Mammary epithelial cell (primary cell): ENCODE measurements around the gene DDRGK1.

ENCODE experiments used
- EZH2 ChIP-seq: IDR thresholded peaks from 2 replicates; pipeline ENCODE4 v1.6.1; 2012; ENCODE audit warnings: low read length, inconsistent platforms, borderline replicate concordance
- TF ChIP-seq, protein P1 (sequence below), 2 donors: IDR thresholded peaks in 1 of 2; conservative IDR thresholded peaks in 1 of 2; 2 replicates each; pipeline ENCODE4 v1.5.1; 2011 to 2012; ENCODE audit warnings: inconsistent platforms in 2 of 2, low read length in 2 of 2, mild to moderate bottlenecking in 2 of 2, control low read depth in 1 of 2, low read depth in 1 of 2; ENCODE audit not compliant: insufficient read depth in 1 of 2; ENCODE audit errors: extremely low read depth in 1 of 2

DNA sequence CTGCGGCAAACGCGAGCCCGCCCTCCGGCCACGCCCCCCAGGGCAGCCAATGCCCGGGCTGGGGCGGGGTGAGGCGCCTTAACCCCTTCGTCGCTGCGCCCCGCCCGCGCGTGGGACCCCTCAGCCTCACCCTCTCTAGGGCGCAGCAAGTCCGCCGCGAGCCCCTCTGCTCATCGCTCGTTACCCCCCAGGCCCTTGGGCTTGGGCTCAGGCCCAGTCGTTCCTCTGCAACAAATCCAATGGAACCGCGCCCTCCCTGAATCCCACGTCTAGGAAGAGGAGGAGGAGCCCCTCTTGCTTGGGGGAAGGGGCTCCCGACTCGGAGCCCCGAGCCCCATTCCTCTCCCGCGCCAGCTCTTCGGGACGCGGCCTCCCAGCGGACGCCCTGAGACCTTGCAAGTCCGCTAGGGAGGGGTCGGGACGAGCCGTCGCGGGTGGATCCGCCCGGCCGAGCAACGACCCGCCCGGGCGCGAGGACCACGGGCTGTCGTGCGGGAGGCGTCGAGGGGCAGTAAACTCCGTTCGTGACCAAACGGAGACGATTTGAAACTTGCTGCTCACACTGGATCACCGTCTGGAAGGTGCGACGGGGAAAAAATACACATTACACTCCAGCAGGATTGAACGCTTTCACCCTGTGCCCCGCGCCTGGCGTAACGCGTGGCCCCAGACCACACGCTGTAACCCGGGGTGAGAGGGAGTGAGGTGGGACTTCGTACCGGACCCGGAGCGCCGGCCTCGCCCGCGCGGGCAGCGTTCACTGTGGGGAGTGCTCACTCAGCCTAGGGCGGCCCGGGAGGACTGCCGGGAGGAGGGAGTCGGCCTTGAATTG lies 30.7 kb downstream of the DDRGK1 start:
- TF ChIP-seq, protein P1, sequence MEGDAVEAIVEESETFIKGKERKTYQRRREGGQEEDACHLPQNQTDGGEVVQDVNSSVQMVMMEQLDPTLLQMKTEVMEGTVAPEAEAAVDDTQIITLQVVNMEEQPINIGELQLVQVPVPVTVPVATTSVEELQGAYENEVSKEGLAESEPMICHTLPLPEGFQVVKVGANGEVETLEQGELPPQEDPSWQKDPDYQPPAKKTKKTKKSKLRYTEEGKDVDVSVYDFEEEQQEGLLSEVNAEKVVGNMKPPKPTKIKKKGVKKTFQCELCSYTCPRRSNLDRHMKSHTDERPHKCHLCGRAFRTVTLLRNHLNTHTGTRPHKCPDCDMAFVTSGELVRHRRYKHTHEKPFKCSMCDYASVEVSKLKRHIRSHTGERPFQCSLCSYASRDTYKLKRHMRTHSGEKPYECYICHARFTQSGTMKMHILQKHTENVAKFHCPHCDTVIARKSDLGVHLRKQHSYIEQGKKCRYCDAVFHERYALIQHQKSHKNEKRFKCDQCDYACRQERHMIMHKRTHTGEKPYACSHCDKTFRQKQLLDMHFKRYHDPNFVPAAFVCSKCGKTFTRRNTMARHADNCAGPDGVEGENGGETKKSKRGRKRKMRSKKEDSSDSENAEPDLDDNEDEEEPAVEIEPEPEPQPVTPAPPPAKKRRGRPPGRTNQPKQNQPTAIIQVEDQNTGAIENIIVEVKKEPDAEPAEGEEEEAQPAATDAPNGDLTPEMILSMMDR (conservative IDR thresholded peaks at IDR 0.05 in 1 of 2, IDR thresholded peaks at IDR 0.05 in 1 of 2; ENCODE audit: extremely low read depth in 1 of 2, insufficient read depth in 1 of 2, low read depth in 1 of 2, low read length in 2 of 2): peak in 1 of 2 donors; percentile 36
- TF ChIP-seq EZH2: no peak
